ENCODE data around the gene CELF2.

The CELF2 gene

DNA sequence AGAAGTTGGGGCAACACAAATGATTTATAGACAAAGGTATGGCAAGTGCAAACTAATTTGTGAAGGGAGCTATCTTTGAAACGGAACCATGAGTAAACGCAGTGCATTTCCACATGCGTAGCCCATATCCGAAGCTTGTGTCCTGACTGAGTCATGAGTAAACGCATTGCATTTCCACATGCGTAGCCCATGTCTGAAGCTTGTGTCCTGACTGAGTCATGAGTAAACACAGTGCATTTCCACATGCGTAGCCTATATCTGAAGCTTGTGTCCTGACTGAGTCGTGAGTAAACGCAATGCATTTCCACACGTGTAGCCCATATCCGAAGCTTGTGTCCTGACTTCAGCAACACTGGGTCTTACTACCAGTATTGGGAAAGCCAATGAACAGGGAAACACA is 95.0 kb downstream of the CELF2 start:
- in situ Hi-C loops (cut with MboI; ENCODE audit: low pct_unique_long_range_greater_than_20kb, low sequenced_read_pairs, unreplicated experiment): no loop called here

GRCh38 chr10:11113156-11113555 is 95.5 kb downstream of the CELF2 start:
- in situ Hi-C loops (cut with MboI; ENCODE audit: low pct_unique_long_range_greater_than_20kb, low sequenced_read_pairs, unreplicated experiment): no loop called here
- peak; percentile 42 for DNase-seq (ENCODE audit: low spot score)
- peak; percentile 64 for TF ChIP-seq CTCF (IDR thresholded peaks at IDR 0.05; ENCODE audit: extremely low read depth, insufficient read depth, missing control alignments)

More for the DNA sequence above, 95.0 kb downstream of the CELF2 start:
- TF ChIP-seq CTCF (IDR thresholded peaks at IDR 0.05; ENCODE audit: extremely low read depth, insufficient read depth, missing control alignments): peak; percentile 7
- no peak for DNase-seq (ENCODE audit: low spot score)

GRCh38 chr10:11114269-11114668 is 96.6 kb downstream of the CELF2 start:
- DNase-seq (ENCODE audit: low spot score): no peak
- no peak for TF ChIP-seq CTCF (IDR thresholded peaks at IDR 0.05; ENCODE audit: extremely low read depth, insufficient read depth, missing control alignments)
- in situ Hi-C loops (cut with MboI; ENCODE audit: low pct_unique_long_range_greater_than_20kb, low sequenced_read_pairs, unreplicated experiment): no loop called here

DNA sequence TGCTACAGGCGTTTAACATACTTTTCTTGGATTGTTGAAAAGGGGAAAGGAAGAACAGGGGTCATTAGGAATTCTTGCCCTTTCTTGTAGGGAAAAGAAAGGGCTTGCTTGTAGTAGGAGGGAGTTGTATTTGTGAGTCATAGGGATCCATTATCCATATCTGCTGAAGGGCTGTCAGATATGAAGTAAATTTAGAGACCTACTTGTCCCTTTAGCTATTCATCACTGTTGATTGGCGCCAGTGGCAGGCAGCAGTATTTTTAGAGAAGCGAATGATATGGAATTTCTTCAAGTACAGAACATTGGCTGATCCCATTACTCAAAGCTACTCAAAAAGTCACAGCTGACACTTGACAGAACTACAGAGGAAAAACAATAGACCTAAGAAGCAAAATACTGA is 97.7 kb downstream of the CELF2 start:
- no peak for TF ChIP-seq CTCF (IDR thresholded peaks at IDR 0.05; ENCODE audit: extremely low read depth, insufficient read depth, missing control alignments)
- in situ Hi-C loops (cut with MboI; ENCODE audit: low pct_unique_long_range_greater_than_20kb, low sequenced_read_pairs, unreplicated experiment): no loop called here
- no peak for DNase-seq (ENCODE audit: low spot score)

GRCh38 chr10:11116361-11116760 is 98.7 kb downstream of the CELF2 start:
- no peak for TF ChIP-seq CTCF (IDR thresholded peaks at IDR 0.05; ENCODE audit: extremely low read depth, insufficient read depth, missing control alignments)
- DNase-seq (ENCODE audit: low spot score): no peak
- in situ Hi-C loops (cut with MboI; ENCODE audit: low pct_unique_long_range_greater_than_20kb, low sequenced_read_pairs, unreplicated experiment): no loop called here

DNA sequence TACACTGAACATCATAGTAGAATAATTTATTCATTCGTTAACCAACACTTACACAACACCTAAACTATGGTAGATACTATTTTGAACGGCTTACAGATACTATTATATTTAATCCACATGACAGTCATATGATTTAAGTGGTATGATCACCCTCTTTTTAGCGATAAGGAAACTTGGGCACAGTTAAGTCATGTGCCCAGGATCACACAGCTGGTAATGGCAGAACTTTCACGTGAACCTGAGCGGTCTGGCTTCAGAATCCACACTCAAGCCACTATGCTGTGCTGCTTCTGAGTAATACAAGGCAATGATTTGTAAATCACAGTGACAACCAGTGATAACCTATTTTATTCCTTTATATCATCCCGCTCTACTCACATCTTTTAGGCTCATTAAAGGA is 99.1 kb downstream of the CELF2 start:
- DNase-seq (ENCODE audit: low spot score): no peak
- no peak for TF ChIP-seq CTCF (IDR thresholded peaks at IDR 0.05; ENCODE audit: extremely low read depth, insufficient read depth, missing control alignments)
- in situ Hi-C loops (cut with MboI; ENCODE audit: low pct_unique_long_range_greater_than_20kb, low sequenced_read_pairs, unreplicated experiment): no loop called here

- no peak for TF ChIP-seq CTCF (IDR thresholded peaks at IDR 0.05; ENCODE audit: extremely low read depth, insufficient read depth, missing control alignments)
- in situ Hi-C loops (cut with MboI; ENCODE audit: low pct_unique_long_range_greater_than_20kb, low sequenced_read_pairs, unreplicated experiment): no loop called here
- no peak for DNase-seq (ENCODE audit: low spot score)
Observed at GRCh38 chr10:11118686-11119085, 101.0 kb downstream of the CELF2 start.

Data from GM13977 (cell line).